Mesenchymal stem cell (in vitro differentiated cells and primary cell): ENCODE data around the gene TSPYL4.

Experiments
- DNase-seq: peaks from one replicate; pipeline ENCODE4 v3.0.0-alpha.2; 2013
- H2AFZ ChIP-seq: one replicate; pipeline ENCODE4 v1.6.1; 2013; ENCODE audit warnings: low read depth, mild to moderate bottlenecking, control low read depth, inconsistent platforms, low read length, moderate library complexity
- H2AK5ac ChIP-seq: 2 replicates; pipeline ENCODE4 v1.6.1; 2013; ENCODE audit warnings: low read length, moderate library complexity, mild to moderate bottlenecking, inconsistent platforms; ENCODE audit not compliant: severe bottlenecking
- H2BK120ac ChIP-seq: one replicate; pipeline ENCODE4 v1.6.1; 2013; ENCODE audit warnings: low read depth, mild to moderate bottlenecking, inconsistent platforms, low read length, moderate library complexity
- H2BK12ac ChIP-seq, 2 experiments: one replicate each; pipeline ENCODE4 v1.6.1; 2013; ENCODE audit warnings: inconsistent platforms in 2 of 2, low read length in 2 of 2, mild to moderate bottlenecking in 2 of 2, moderate library complexity in 2 of 2, control low read depth in 1 of 2
- H2BK15ac ChIP-seq: one replicate; pipeline ENCODE4 v1.6.1; 2013; ENCODE audit warnings: mild to moderate bottlenecking, low read depth, inconsistent platforms; ENCODE audit not compliant: poor library complexity, severe bottlenecking
- H2BK5ac ChIP-seq: 2 replicates; pipeline ENCODE4 v1.6.1; 2013; ENCODE audit warnings: low read depth, mild to moderate bottlenecking, low read length, control low read depth, inconsistent platforms; ENCODE audit not compliant: poor library complexity, severe bottlenecking
- H3K14ac ChIP-seq, 2 experiments: one replicate each; pipeline ENCODE4 v1.6.1; 2013; ENCODE audit warnings: inconsistent platforms in 2 of 2, low read length in 2 of 2, control low read depth in 1 of 2, mild to moderate bottlenecking in 1 of 2, moderate library complexity in 1 of 2
- H3K18ac ChIP-seq, 2 experiments: one replicate each; pipeline ENCODE4 v1.6.1; 2013; ENCODE audit warnings: inconsistent platforms in 2 of 2, low read length in 2 of 2, control low read depth in 1 of 2, low read depth in 1 of 2, mild to moderate bottlenecking in 1 of 2
- H3K23ac ChIP-seq, 2 experiments: one replicate each; pipeline ENCODE4 v1.6.1; 2013; ENCODE audit warnings: inconsistent platforms in 2 of 2, low read length in 2 of 2, mild to moderate bottlenecking in 2 of 2, moderate library complexity in 2 of 2, control low read depth in 1 of 2
- H3K27ac ChIP-seq: 2 replicates; pipeline ENCODE4 v1.5.1; 2013; ENCODE audit warnings: mild to moderate bottlenecking, moderate library complexity, low read length, control low read depth, inconsistent platforms; ENCODE audit not compliant: poor library complexity, severe bottlenecking
- H3K27me3 ChIP-seq, 2 experiments: 2 replicates each; pipeline versions ENCODE4 v1.6.1 to v1.7.0; 2013; ENCODE audit warnings: low read length in 2 of 2, mild to moderate bottlenecking in 2 of 2, moderate library complexity in 2 of 2, control low read depth in 1 of 2, inconsistent platforms in 1 of 2; ENCODE audit not compliant: control insufficient read depth in 1 of 2, insufficient read depth in 1 of 2
- H3K36me3 ChIP-seq, 2 experiments: 2 replicates each; pipeline versions ENCODE4 v1.6.1 to v1.7.0; 2013; ENCODE audit warnings: low read length in 2 of 2, control low read depth in 1 of 2, inconsistent platforms in 1 of 2, low read depth in 1 of 2, mild to moderate bottlenecking in 1 of 2; ENCODE audit not compliant: insufficient read depth in 2 of 2, control insufficient read depth in 1 of 2
- H3K4ac ChIP-seq, 2 experiments: one replicate each; pipeline ENCODE4 v1.6.1; 2013; ENCODE audit warnings: inconsistent platforms in 2 of 2, low read length in 2 of 2, mild to moderate bottlenecking in 2 of 2, moderate library complexity in 2 of 2, control low read depth in 1 of 2, low read depth in 1 of 2
- H3K4me1 ChIP-seq: 2 replicates; pipeline ENCODE4 v1.6.1; 2013; ENCODE audit warnings: low read depth, low read length, control low read depth; ENCODE audit not compliant: control insufficient read depth, insufficient read depth
- H3K4me2 ChIP-seq: 2 replicates; pipeline ENCODE4 v1.6.1; 2013; ENCODE audit warnings: low read length, mild to moderate bottlenecking, inconsistent platforms; ENCODE audit not compliant: poor library complexity, severe bottlenecking
- H3K4me3 ChIP-seq, 2 experiments: 2 replicates each; pipeline versions ENCODE4 v1.5.1 to v1.7.0; 2013; ENCODE audit warnings: low read length in 2 of 2, mild to moderate bottlenecking in 2 of 2, control low read depth in 1 of 2, low read depth in 1 of 2; ENCODE audit not compliant: insufficient read depth in 1 of 2
- H3K79me1 ChIP-seq: replicated peaks from 2 replicates; pipeline ENCODE4 v1.6.1; 2013; ENCODE audit warnings: mild to moderate bottlenecking, control low read depth, low read length, inconsistent platforms; ENCODE audit not compliant: poor library complexity, severe bottlenecking
- H3K9ac ChIP-seq: 2 replicates; pipeline ENCODE4 v1.7.0; 2013; ENCODE audit warnings: mild to moderate bottlenecking, low read length, moderate library complexity
- H3K9me3 ChIP-seq: 2 replicates; pipeline ENCODE4 v1.7.0; 2013; ENCODE audit warnings: mild to moderate bottlenecking, low read length; ENCODE audit not compliant: control insufficient read depth
- H4K8ac ChIP-seq: one replicate; pipeline ENCODE4 v1.6.1; 2013; ENCODE audit warnings: inconsistent platforms, mild to moderate bottlenecking, low read length, moderate library complexity
- H4K91ac ChIP-seq: one replicate; pipeline ENCODE4 v1.6.1; 2013; ENCODE audit warnings: mild to moderate bottlenecking, low read length, inconsistent platforms
- WGBS: methylation state at CpG from one replicate; pipeline ENCODE4 v1.1.7; 2013; ENCODE audit warnings: mixed read lengths; 5-methylcytosine and 5-hydroxymethylcytosine counted together

Gene TSPYL4

DNA sequence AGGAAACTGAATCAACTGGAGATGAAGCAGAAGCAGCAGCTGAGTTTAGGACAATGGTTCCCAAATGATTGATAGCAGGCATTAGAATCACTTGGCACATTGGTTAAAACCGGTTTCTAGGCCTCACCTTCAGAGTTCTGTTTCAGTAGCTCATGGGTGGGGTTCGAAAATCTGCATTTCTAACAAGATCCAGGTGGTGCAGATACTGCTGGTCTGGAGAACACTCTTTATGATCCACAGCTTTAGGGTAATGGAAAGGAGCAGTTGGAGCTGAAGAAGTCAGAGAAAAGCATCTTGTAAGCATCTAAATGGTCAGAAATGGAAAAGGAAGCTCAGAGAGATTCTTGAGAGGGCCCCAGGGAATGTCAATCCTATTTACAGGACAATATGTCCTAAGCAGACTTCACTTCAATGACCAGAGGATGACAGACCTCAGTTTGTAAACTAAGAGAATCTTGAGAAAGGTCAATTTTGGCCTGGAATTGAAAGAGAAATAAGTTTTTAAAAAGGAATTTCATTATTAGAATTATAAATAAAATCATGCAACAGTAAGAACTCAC is 17.4 kb upstream of the TSPYL4 start:
- Histone ChIP-seq H2AFZ (no peak overlapping the region), H2BK12ac (no peak overlapping the region), H3K4ac (no peak overlapping the region), H3K9me3 (no peaks in the 10 kb centered on the region), H3K36me3 (peaks cover 6 to 38% of the 10 kb centered on the region in 2 experiments), H2BK5ac (no peak overlapping the region), H3K14ac (no peak overlapping the region), H3K18ac (no peak overlapping the region), H3K27me3 (no peaks in the 10 kb centered on the region), H3K4me3 (no peak overlapping the region), H4K91ac (no peak overlapping the region), H3K27ac (no peak overlapping the region), H3K79me1 (peaks cover 7% of the 10 kb centered on the region), H2BK15ac (no peak overlapping the region), H3K4me2 (no peak overlapping the region), H3K4me1 (peaks cover 1% of the 10 kb centered on the region), H4K8ac (no peak overlapping the region), H2AK5ac (no peak overlapping the region), H3K23ac (no peak overlapping the region), H2BK120ac (no peak overlapping the region), H3K9ac (no peak overlapping the region)
- DNase-seq: no peak
- 57% methylated on average over 2 of the region's 2 CpGs for WGBS

- H2BK15ac ChIP-seq: no peak overlapping the region
- no peak overlapping the region for H3K4ac ChIP-seq
- no peak overlapping the region for H4K8ac ChIP-seq
- H3K9ac ChIP-seq: peak overlapping the region; percentile 15
- H3K9me3 ChIP-seq: peaks cover 7% of the 10 kb centered on the region
- H3K4me3 ChIP-seq: no peak overlapping the region
- no peak overlapping the region for H2BK120ac ChIP-seq
- no peak overlapping the region for H3K14ac ChIP-seq
- H3K18ac ChIP-seq: no peak overlapping the region
- peaks cover 7% of the 10 kb centered on the region for H3K4me1 ChIP-seq
- 50% methylated on average over 2 of the region's 3 CpGs for WGBS
- peak; percentile 87 for DNase-seq
- H3K4me2 ChIP-seq: no peak overlapping the region
- no peak overlapping the region for H3K27ac ChIP-seq
- no peak overlapping the region for H4K91ac ChIP-seq
- no peak overlapping the region for H2BK12ac ChIP-seq
- H3K27me3 ChIP-seq: no peaks in the 10 kb centered on the region
- no peak overlapping the region for H3K23ac ChIP-seq
- peaks cover 16% of the 10 kb centered on the region for H3K79me1 ChIP-seq
- peaks cover 9 to 22% of the 10 kb centered on the region in 2 experiments for H3K36me3 ChIP-seq
- H2AFZ ChIP-seq: no peak overlapping the region
- no peak overlapping the region for H2BK5ac ChIP-seq
- no peak overlapping the region for H2AK5ac ChIP-seq
Observed at GRCh38 chr6:116268589-116269293, 14.9 kb upstream of the TSPYL4 start.

DNA sequence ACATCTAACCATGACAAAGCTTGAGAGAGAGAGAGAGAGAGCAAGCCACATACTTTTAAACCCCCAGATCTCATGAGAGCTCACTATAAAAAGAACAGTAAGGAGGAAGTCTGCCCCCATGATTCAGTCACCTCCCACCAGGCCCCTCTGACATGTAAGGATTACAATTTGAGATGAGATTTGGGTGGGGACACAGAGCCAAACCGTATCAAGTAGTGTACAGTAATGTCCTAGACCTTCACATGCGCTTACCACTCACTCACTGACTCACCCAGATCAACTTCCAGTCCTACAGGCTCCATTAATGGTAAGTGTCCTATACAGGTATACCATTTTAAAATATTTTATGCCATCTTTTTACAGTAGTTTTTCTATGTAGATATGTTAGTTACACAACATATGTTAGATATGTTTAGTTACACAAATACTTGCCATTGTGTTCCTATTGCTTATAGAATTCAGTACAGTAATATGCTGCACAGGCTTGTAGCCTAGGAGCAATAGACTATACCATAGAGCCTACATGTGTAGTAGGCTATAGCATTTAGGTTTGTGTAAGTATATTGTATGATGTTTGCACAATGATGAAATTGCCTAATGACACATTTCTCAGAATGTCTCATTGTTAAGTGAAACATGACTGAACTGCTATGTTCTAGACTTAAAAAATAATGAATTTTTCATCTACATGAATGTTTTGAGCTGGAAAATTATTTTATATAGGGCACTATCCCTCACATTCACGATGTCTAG is 14.1 kb upstream of the TSPYL4 start:
- Histone ChIP-seq H3K27me3 (no peaks in the 10 kb centered on the region), H3K9ac (peak overlapping the region; percentile 15)
- WGBS: no CpG with 5 or more reads among the region's 3 CpGs

GRCh38 chr6:116266803-116267202 is 12.9 kb upstream of the TSPYL4 start:
- Histone ChIP-seq H2AFZ (no peak overlapping the region), H3K27me3 (no peaks in the 10 kb centered on the region), H3K79me1 (peaks cover 13% of the 10 kb centered on the region), H4K8ac (no peak overlapping the region), H2BK15ac (no peak overlapping the region), H3K36me3 (peaks cover 7 to 9% of the 10 kb centered on the region in 2 experiments), H3K14ac (no peak overlapping the region), H3K9ac (peak overlapping the region; percentile 25), H2BK5ac (no peak overlapping the region), H3K27ac (no peak overlapping the region), H3K4me2 (no peak overlapping the region), H3K4me3 (no peak overlapping the region), H4K91ac (no peak overlapping the region), H3K4me1 (peaks cover 7% of the 10 kb centered on the region), H3K9me3 (peaks cover 22% of the 10 kb centered on the region), H2BK120ac (no peak overlapping the region), H3K4ac (no peak overlapping the region), H3K18ac (no peak overlapping the region), H3K23ac (no peak overlapping the region), H2BK12ac (no peak overlapping the region), H2AK5ac (no peak overlapping the region)
- DNase-seq: peak; percentile 21

More for the DNA sequence above, 14.1 kb upstream of the TSPYL4 start:
- H3K4me1 ChIP-seq: peaks cover 7% of the 10 kb centered on the region
- no peak overlapping the region for H2BK5ac ChIP-seq
- no peak overlapping the region for H2BK15ac ChIP-seq
- H4K91ac ChIP-seq: no peak overlapping the region
- H3K36me3 ChIP-seq: peaks cover 9 to 16% of the 10 kb centered on the region in 2 experiments
- H2BK120ac ChIP-seq: no peak overlapping the region
- no peak overlapping the region for H2BK12ac ChIP-seq
- H3K14ac ChIP-seq: no peak overlapping the region
- H2AK5ac ChIP-seq: no peak overlapping the region
- H3K4ac ChIP-seq: no peak overlapping the region
- no peak overlapping the region for H3K23ac ChIP-seq
- no peak overlapping the region for H4K8ac ChIP-seq
- no peak overlapping the region for H3K4me2 ChIP-seq
- no peak overlapping the region for H3K18ac ChIP-seq
- H2AFZ ChIP-seq: no peak overlapping the region
- H3K79me1 ChIP-seq: peaks cover 13% of the 10 kb centered on the region
- DNase-seq: no peak
- H3K4me3 ChIP-seq: no peak overlapping the region
- no peak overlapping the region for H3K27ac ChIP-seq
- peaks cover 14% of the 10 kb centered on the region for H3K9me3 ChIP-seq
